ENCODE data around the gene HUNK.
A peak's percentile ranks its signal among the peaks of the same experiment; 100 is the strongest.

The HUNK gene

GRCh38 chr21:31945141-31945540 lies 72.3 kb downstream of the HUNK start:
- TF ChIP-seq GLIS3 (CRISPR knock-in tag; IDR thresholded peaks at IDR 0.05) (no peak), ARNTL (CRISPR knock-in tag; IDR thresholded peaks at IDR 0.05; ENCODE audit: borderline replicate concordance, low read depth) (no peak), PPARA (CRISPR knock-in tag; IDR thresholded peaks at IDR 0.05; ENCODE audit: borderline replicate concordance) (no peak), CSDC2 (CRISPR knock-in tag; IDR thresholded peaks at IDR 0.05) (no peak), POU6F1 (CRISPR knock-in tag; IDR thresholded peaks at IDR 0.05; ENCODE audit: borderline replicate concordance, low read depth) (no peak), RARB (CRISPR knock-in tag; IDR thresholded peaks at IDR 0.05) (no peak), ZNF70 (CRISPR knock-in tag; IDR thresholded peaks at IDR 0.05) (no peak), ZNF565 (CRISPR knock-in tag; conservative IDR thresholded peaks at IDR 0.05; ENCODE audit: low read depth) (no peak), ESRRG (CRISPR knock-in tag; IDR thresholded peaks at IDR 0.05) (no peak), ZFP3 (CRISPR knock-in tag; IDR thresholded peaks at IDR 0.05) (no peak), ZFP30 (CRISPR knock-in tag; IDR thresholded peaks at IDR 0.05) (no peak), TOX (CRISPR knock-in tag; IDR thresholded peaks at IDR 0.05; ENCODE audit: borderline replicate concordance) (no peak), CREB5 (CRISPR knock-in tag; IDR thresholded peaks at IDR 0.05; ENCODE audit: low read depth) (no peak), BACH2 (CRISPR knock-in tag; IDR thresholded peaks at IDR 0.05; ENCODE audit: borderline replicate concordance) (no peak), CSRNP3 (CRISPR knock-in tag; IDR thresholded peaks at IDR 0.05) (no peak), TSHZ2 (CRISPR knock-in tag; IDR thresholded peaks at IDR 0.05) (no peak), ISL1 (CRISPR knock-in tag; IDR thresholded peaks at IDR 0.05) (no peak)
- no peak for ATAC-seq

GRCh38 chr21:31945546-31945945 lies 72.7 kb downstream of the HUNK start:
- peak; percentile 27; the same call in 1 of the 3 replicates for ATAC-seq
- no peak for TF ChIP-seq TSHZ2 (CRISPR knock-in tag; IDR thresholded peaks at IDR 0.05)
- no peak for TF ChIP-seq OSR1 (CRISPR knock-in tag; IDR thresholded peaks at IDR 0.05)
- TF ChIP-seq POU6F1 (CRISPR knock-in tag; IDR thresholded peaks at IDR 0.05; ENCODE audit: borderline replicate concordance, low read depth), result no peak
- no peak for TF ChIP-seq ESRRG (CRISPR knock-in tag; IDR thresholded peaks at IDR 0.05)
- TF ChIP-seq PATZ1 (CRISPR knock-in tag; IDR thresholded peaks at IDR 0.05; ENCODE audit: borderline replicate concordance), result no peak
- no peak for TF ChIP-seq ZNF565 (CRISPR knock-in tag; conservative IDR thresholded peaks at IDR 0.05; ENCODE audit: low read depth)
- no peak for TF ChIP-seq BACH2 (CRISPR knock-in tag; IDR thresholded peaks at IDR 0.05; ENCODE audit: borderline replicate concordance)
- TF ChIP-seq RARB (CRISPR knock-in tag; IDR thresholded peaks at IDR 0.05), result no peak
- TF ChIP-seq PPARA (CRISPR knock-in tag; IDR thresholded peaks at IDR 0.05; ENCODE audit: borderline replicate concordance), result no peak
- no peak for TF ChIP-seq ZFP3 (CRISPR knock-in tag; IDR thresholded peaks at IDR 0.05)
- TF ChIP-seq TCF4 (CRISPR knock-in tag; IDR thresholded peaks at IDR 0.05; ENCODE audit: borderline replicate concordance), result no peak
- no peak for TF ChIP-seq SNAI2 (CRISPR knock-in tag; IDR thresholded peaks at IDR 0.05)
- TF ChIP-seq ISL1 (CRISPR knock-in tag; IDR thresholded peaks at IDR 0.05), result no peak
- no peak for TF ChIP-seq CREB5 (CRISPR knock-in tag; IDR thresholded peaks at IDR 0.05; ENCODE audit: low read depth)
- no peak for TF ChIP-seq ZC3H10 (CRISPR knock-in tag; IDR thresholded peaks at IDR 0.05)
- no peak for TF ChIP-seq ARNTL (CRISPR knock-in tag; IDR thresholded peaks at IDR 0.05; ENCODE audit: borderline replicate concordance, low read depth)
- TF ChIP-seq ZNF70 (CRISPR knock-in tag; IDR thresholded peaks at IDR 0.05), result no peak
- no peak for TF ChIP-seq TOX (CRISPR knock-in tag; IDR thresholded peaks at IDR 0.05; ENCODE audit: borderline replicate concordance)

Measured in SK-N-SH treated with all-trans-retinoic acid at 6 μM for 48 hours (cell line).